ENCODE data around the gene SLC35F3.

The SLC35F3 gene

GRCh38 chr1:233908092-233908491 lies 3.6 kb downstream of the SLC35F3 start:
- H3K4me3 ChIP-seq (ENCODE audit: low read depth in 1 of 5, low read length in 5 of 5), result no peak overlapping the region
- H3K27ac ChIP-seq (ENCODE audit: low read depth, low read length), result no peak overlapping the region
- H3K9ac ChIP-seq (ENCODE audit: low read length in 5 of 5), result no peak overlapping the region
- no peaks in the 10 kb centered on the region for H3K9me3 ChIP-seq (ENCODE audit: control insufficient read depth in 5 of 5, low read length in 5 of 5)
- no peaks in the 10 kb centered on the region for H3K36me3 ChIP-seq (ENCODE audit: control insufficient read depth in 5 of 5, insufficient read depth in 5 of 5, low read length in 5 of 5)
- H3K4me1 ChIP-seq (ENCODE audit: control insufficient read depth in 5 of 5, insufficient read depth in 5 of 5, low read length in 5 of 5), result peaks cover 0 to 6% (median 3%) of the 10 kb centered on the region in 5 donors
- H3K27me3 ChIP-seq (ENCODE audit: control insufficient read depth in 5 of 5, insufficient read depth in 4 of 5, low read length in 5 of 5), result peaks cover 12 to 20% (median 18%) of the 10 kb centered on the region in 5 donors

GRCh38 chr1:233909195-233909594 lies 4.7 kb downstream of the SLC35F3 start:
- Histone ChIP-seq H3K9ac (ENCODE audit: low read length in 5 of 5) (no peak overlapping the region), H3K4me1 (ENCODE audit: control insufficient read depth in 5 of 5, insufficient read depth in 5 of 5, low read length in 5 of 5) (peaks cover 0 to 6% (median 3%) of the 10 kb centered on the region in 5 donors), H3K27ac (ENCODE audit: low read depth, low read length) (no peak overlapping the region), H3K36me3 (ENCODE audit: control insufficient read depth in 5 of 5, insufficient read depth in 5 of 5, low read length in 5 of 5) (no peaks in the 10 kb centered on the region), H3K9me3 (ENCODE audit: control insufficient read depth in 5 of 5, low read length in 5 of 5) (no peaks in the 10 kb centered on the region), H3K27me3 (ENCODE audit: control insufficient read depth in 5 of 5, insufficient read depth in 4 of 5, low read length in 5 of 5) (peaks cover 8 to 17% (median 16%) of the 10 kb centered on the region in 5 donors), H3K4me3 (ENCODE audit: low read depth in 1 of 5, low read length in 5 of 5) (no peak overlapping the region)

GRCh38 chr1:233912447-233912846 lies 8.0 kb downstream of the SLC35F3 start:
- no peak overlapping the region for H3K4me3 ChIP-seq (ENCODE audit: low read depth in 1 of 5, low read length in 5 of 5)
- H3K27me3 ChIP-seq (ENCODE audit: control insufficient read depth in 5 of 5, insufficient read depth in 4 of 5, low read length in 5 of 5), result no peaks in the 10 kb centered on the region

GRCh38 chr1:233912909-233913308 lies 8.4 kb downstream of the SLC35F3 start:
- H3K9me3 ChIP-seq (ENCODE audit: control insufficient read depth in 5 of 5, low read length in 5 of 5), result no peaks in the 10 kb centered on the region
- H3K9ac ChIP-seq (ENCODE audit: low read length in 5 of 5), result no peak overlapping the region
- H3K27ac ChIP-seq (ENCODE audit: low read depth, low read length), result no peak overlapping the region
- no peaks in the 10 kb centered on the region for H3K27me3 ChIP-seq (ENCODE audit: control insufficient read depth in 5 of 5, insufficient read depth in 4 of 5, low read length in 5 of 5)
- no peaks in the 10 kb centered on the region for H3K36me3 ChIP-seq (ENCODE audit: control insufficient read depth in 5 of 5, insufficient read depth in 5 of 5, low read length in 5 of 5)
- H3K4me3 ChIP-seq (ENCODE audit: low read depth in 1 of 5, low read length in 5 of 5), result no peak overlapping the region
- H3K4me1 ChIP-seq (ENCODE audit: control insufficient read depth in 5 of 5, insufficient read depth in 5 of 5, low read length in 5 of 5), result no peaks in the 10 kb centered on the region

More at GRCh38 chr1:233912447-233912846, 8.0 kb downstream of the SLC35F3 start:
- Histone ChIP-seq H3K9ac (ENCODE audit: low read length in 5 of 5) (no peak overlapping the region), H3K27ac (ENCODE audit: low read depth, low read length) (no peak overlapping the region), H3K4me1 (ENCODE audit: control insufficient read depth in 5 of 5, insufficient read depth in 5 of 5, low read length in 5 of 5) (no peaks in the 10 kb centered on the region), H3K36me3 (ENCODE audit: control insufficient read depth in 5 of 5, insufficient read depth in 5 of 5, low read length in 5 of 5) (no peaks in the 10 kb centered on the region), H3K9me3 (ENCODE audit: control insufficient read depth in 5 of 5, low read length in 5 of 5) (no peaks in the 10 kb centered on the region)

GRCh38 chr1:233916706-233917105 lies 12.2 kb downstream of the SLC35F3 start:
- no peak overlapping the region for H3K9ac ChIP-seq (ENCODE audit: low read length in 5 of 5)
- peaks cover 0 to 2% (median 0%) of the 10 kb centered on the region in 5 donors for H3K9me3 ChIP-seq (ENCODE audit: control insufficient read depth in 5 of 5, low read length in 5 of 5)
- H3K27me3 ChIP-seq (ENCODE audit: control insufficient read depth in 5 of 5, insufficient read depth in 4 of 5, low read length in 5 of 5), result no peaks in the 10 kb centered on the region
- H3K27ac ChIP-seq (ENCODE audit: low read depth, low read length), result no peak overlapping the region
- H3K36me3 ChIP-seq (ENCODE audit: control insufficient read depth in 5 of 5, insufficient read depth in 5 of 5, low read length in 5 of 5), result no peaks in the 10 kb centered on the region
- no peaks in the 10 kb centered on the region for H3K4me1 ChIP-seq (ENCODE audit: control insufficient read depth in 5 of 5, insufficient read depth in 5 of 5, low read length in 5 of 5)
- H3K4me3 ChIP-seq (ENCODE audit: low read depth in 1 of 5, low read length in 5 of 5), result no peak overlapping the region

DNA sequence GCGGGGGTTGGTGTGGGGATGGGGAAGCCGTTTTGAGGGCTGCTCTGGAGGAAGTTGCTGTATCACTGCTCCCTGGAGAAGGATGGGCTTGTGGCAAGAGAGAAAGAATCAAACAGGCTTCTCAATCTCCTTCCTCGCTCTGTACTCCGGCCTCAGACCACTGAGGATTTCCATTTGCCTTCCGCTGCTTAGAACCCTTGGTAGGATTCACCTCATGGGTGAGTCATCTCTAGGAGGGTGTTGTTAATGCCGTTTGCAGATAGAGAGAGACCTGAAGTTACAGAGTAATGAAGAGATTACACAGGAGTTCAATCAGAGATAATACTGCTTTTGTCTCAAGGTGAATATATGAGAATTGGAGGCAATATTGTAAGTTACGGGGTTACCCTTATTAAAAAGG lies 15.3 kb downstream of the SLC35F3 start:
- Histone ChIP-seq H3K9ac (ENCODE audit: low read length in 5 of 5) (no peak overlapping the region), H3K27me3 (ENCODE audit: control insufficient read depth in 5 of 5, insufficient read depth in 4 of 5, low read length in 5 of 5) (no peaks in the 10 kb centered on the region), H3K9me3 (ENCODE audit: control insufficient read depth in 5 of 5, low read length in 5 of 5) (peaks cover 0 to 2% (median 0%) of the 10 kb centered on the region in 5 donors), H3K4me3 (ENCODE audit: low read depth in 1 of 5, low read length in 5 of 5) (no peak overlapping the region), H3K4me1 (ENCODE audit: control insufficient read depth in 5 of 5, insufficient read depth in 5 of 5, low read length in 5 of 5) (no peaks in the 10 kb centered on the region), H3K27ac (ENCODE audit: low read depth, low read length) (no peak overlapping the region), H3K36me3 (ENCODE audit: control insufficient read depth in 5 of 5, insufficient read depth in 5 of 5, low read length in 5 of 5) (no peaks in the 10 kb centered on the region)

GRCh38 chr1:233928123-233928522 lies 23.6 kb downstream of the SLC35F3 start:
- Histone ChIP-seq H3K27me3 (ENCODE audit: control insufficient read depth in 5 of 5, insufficient read depth in 4 of 5, low read length in 5 of 5) (no peaks in the 10 kb centered on the region), H3K4me3 (ENCODE audit: low read depth in 1 of 5, low read length in 5 of 5) (no peak overlapping the region), H3K9me3 (ENCODE audit: control insufficient read depth in 5 of 5, low read length in 5 of 5) (peaks cover 0 to 2% (median 0%) of the 10 kb centered on the region in 5 donors), H3K4me1 (ENCODE audit: control insufficient read depth in 5 of 5, insufficient read depth in 5 of 5, low read length in 5 of 5) (no peaks in the 10 kb centered on the region), H3K27ac (ENCODE audit: low read depth, low read length) (no peak overlapping the region), H3K36me3 (ENCODE audit: control insufficient read depth in 5 of 5, insufficient read depth in 5 of 5, low read length in 5 of 5) (no peaks in the 10 kb centered on the region), H3K9ac (ENCODE audit: low read length in 5 of 5) (no peak overlapping the region)

GRCh38 chr1:233933339-233933738 lies 28.9 kb downstream of the SLC35F3 start:
- Histone ChIP-seq H3K9ac (ENCODE audit: low read length in 5 of 5) (no peak overlapping the region), H3K9me3 (ENCODE audit: control insufficient read depth in 5 of 5, low read length in 5 of 5) (peaks cover 0 to 2% (median 0%) of the 10 kb centered on the region in 5 donors), H3K27me3 (ENCODE audit: control insufficient read depth in 5 of 5, insufficient read depth in 4 of 5, low read length in 5 of 5) (peaks cover 0 to 4% (median 0%) of the 10 kb centered on the region in 5 donors)

GRCh38 chr1:233935297-233935868 lies 30.9 kb downstream of the SLC35F3 start:
- H3K9me3 ChIP-seq (ENCODE audit: control insufficient read depth in 5 of 5, low read length in 5 of 5), result no peaks in the 10 kb centered on the region
- peaks cover 0 to 4% (median 0%) of the 10 kb centered on the region in 5 donors for H3K27me3 ChIP-seq (ENCODE audit: control insufficient read depth in 5 of 5, insufficient read depth in 4 of 5, low read length in 5 of 5)
- H3K4me1 ChIP-seq (ENCODE audit: control insufficient read depth in 5 of 5, insufficient read depth in 5 of 5, low read length in 5 of 5), result no peaks in the 10 kb centered on the region
- no peak overlapping the region for H3K4me3 ChIP-seq (ENCODE audit: low read depth in 1 of 5, low read length in 5 of 5)
- no peak overlapping the region for H3K9ac ChIP-seq (ENCODE audit: low read length in 5 of 5)
- no peaks in the 10 kb centered on the region for H3K36me3 ChIP-seq (ENCODE audit: control insufficient read depth in 5 of 5, insufficient read depth in 5 of 5, low read length in 5 of 5)
- no peak overlapping the region for H3K27ac ChIP-seq (ENCODE audit: low read depth, low read length)

More at GRCh38 chr1:233933339-233933738, 28.9 kb downstream of the SLC35F3 start:
- no peaks in the 10 kb centered on the region for H3K4me1 ChIP-seq (ENCODE audit: control insufficient read depth in 5 of 5, insufficient read depth in 5 of 5, low read length in 5 of 5)
- H3K36me3 ChIP-seq (ENCODE audit: control insufficient read depth in 5 of 5, insufficient read depth in 5 of 5, low read length in 5 of 5), result no peaks in the 10 kb centered on the region
- no peak overlapping the region for H3K27ac ChIP-seq (ENCODE audit: low read depth, low read length)
- no peak overlapping the region for H3K4me3 ChIP-seq (ENCODE audit: low read depth in 1 of 5, low read length in 5 of 5)

GRCh38 chr1:233936422-233936821 lies 31.9 kb downstream of the SLC35F3 start:
- Histone ChIP-seq H3K27ac (ENCODE audit: low read depth, low read length) (no peak overlapping the region), H3K4me3 (ENCODE audit: low read depth in 1 of 5, low read length in 5 of 5) (no peak overlapping the region), H3K36me3 (ENCODE audit: control insufficient read depth in 5 of 5, insufficient read depth in 5 of 5, low read length in 5 of 5) (no peaks in the 10 kb centered on the region), H3K27me3 (ENCODE audit: control insufficient read depth in 5 of 5, insufficient read depth in 4 of 5, low read length in 5 of 5) (peaks cover 0 to 4% (median 0%) of the 10 kb centered on the region in 5 donors), H3K9me3 (ENCODE audit: control insufficient read depth in 5 of 5, low read length in 5 of 5) (no peaks in the 10 kb centered on the region), H3K9ac (ENCODE audit: low read length in 5 of 5) (no peak overlapping the region), H3K4me1 (ENCODE audit: control insufficient read depth in 5 of 5, insufficient read depth in 5 of 5, low read length in 5 of 5) (no peaks in the 10 kb centered on the region)

Measured in subcutaneous abdominal adipose tissue (tissue), 5 donors.